ENCODE results near the gene OOSP3. TPM values are rescaled to one million over a fixed set of nuclear protein-coding genes. Genes with fewer than 3 reads are reported as not detected.

The OOSP3 gene
- total RNA-seq (2022; extraction: Qiagen RNA extraction), result not detected in 5 replicates

GRCh38 chr11:59878575-59878974 is at the start of gene OOSP3:
Gene OOSP3, plus strand, starts transcription at chr11:59878782. Its CDS starts 27 bp downstream, at chr11:59878809.

GRCh38 chr11:59845399-59845798 is 33.2 kb upstream of the OOSP3 start, which contains the start of gene CBLIF:
Gene CBLIF, minus strand, starts transcription at chr11:59845499. Its CDS starts 46 bp downstream, at chr11:59845453.

GRCh38 chr11:59866397-59866796 is 12.2 kb upstream of the OOSP3 start, which contains the start of gene TCN1:
Gene TCN1, minus strand, starts transcription at chr11:59866487. Its CDS starts 17 bp downstream, at chr11:59866470.

GRCh38 chr11:59938132-59938531 is 59.5 kb downstream of the OOSP3 start, which contains the start of gene OOSP1:
Gene OOSP1, plus strand, starts transcription at chr11:59938432. Its CDS starts 23 bp downstream, at chr11:59938455.

Other genes starting within 250 kb of the OOSP3 start
- gene PATL1, start 209.7 kb upstream of the OOSP3 start, total RNA-seq (2022; extraction: Qiagen RNA extraction), result 40.9 to 51.0 TPM (median 46.9 TPM) in 5 replicates
- not detected in 5 replicates for gene OR10V1, start 164.9 kb upstream of the OOSP3 start, total RNA-seq (2022; extraction: Qiagen RNA extraction)
- gene STX3, start 123.4 kb upstream of the OOSP3 start, total RNA-seq (2022; extraction: Qiagen RNA extraction), result 20.2 to 26.3 TPM (median 23.3 TPM) in 5 replicates
- 63.5 to 70.4 TPM (median 65.0 TPM) in 5 replicates for gene MRPL16, start 68.0 kb upstream of the OOSP3 start, total RNA-seq (2022; extraction: Qiagen RNA extraction)
- gene CBLIF, start 33.3 kb upstream of the OOSP3 start, total RNA-seq (2022; extraction: Qiagen RNA extraction), result not detected in 5 replicates
- gene TCN1, start 12.3 kb upstream of the OOSP3 start, total RNA-seq (2022; extraction: Qiagen RNA extraction), result 0.15 to 0.55 TPM (median 0.28 TPM) in 5 replicates
- not detected in 5 replicates for gene OOSP1, start 59.6 kb downstream of the OOSP3 start, total RNA-seq (2022; extraction: Qiagen RNA extraction)
- gene OOSP4A, start 85.3 kb downstream of the OOSP3 start, total RNA-seq (2022; extraction: Qiagen RNA extraction), result not detected in 5 replicates
- gene OOSP4B, start 138.4 kb downstream of the OOSP3 start, total RNA-seq (2022; extraction: Qiagen RNA extraction), result not detected in 5 replicates
- not detected in 5 replicates for gene OOSP2, start 161.6 kb downstream of the OOSP3 start, total RNA-seq (2022; extraction: Qiagen RNA extraction)
- not detected in 5 replicates for gene MS4A3, start 177.9 kb downstream of the OOSP3 start, total RNA-seq (2022; extraction: Qiagen RNA extraction)
- gene MS4A2, start 209.9 kb downstream of the OOSP3 start, total RNA-seq (2022; extraction: Qiagen RNA extraction), result not detected in 5 replicates

All from A549 treated with Hydrocortisone at 1 μM for 4 hours (cell line).